ENCODE measurements around the gene VWC2. TPM values are rescaled to one million over a fixed set of nuclear protein-coding genes. Genes with fewer than 3 reads are reported as not detected.

VWC2 gene
- total and polyA plus RNA-seq, 2 of the 4 experiments (the other 2 are of a cell fraction), result not detected

DNA sequence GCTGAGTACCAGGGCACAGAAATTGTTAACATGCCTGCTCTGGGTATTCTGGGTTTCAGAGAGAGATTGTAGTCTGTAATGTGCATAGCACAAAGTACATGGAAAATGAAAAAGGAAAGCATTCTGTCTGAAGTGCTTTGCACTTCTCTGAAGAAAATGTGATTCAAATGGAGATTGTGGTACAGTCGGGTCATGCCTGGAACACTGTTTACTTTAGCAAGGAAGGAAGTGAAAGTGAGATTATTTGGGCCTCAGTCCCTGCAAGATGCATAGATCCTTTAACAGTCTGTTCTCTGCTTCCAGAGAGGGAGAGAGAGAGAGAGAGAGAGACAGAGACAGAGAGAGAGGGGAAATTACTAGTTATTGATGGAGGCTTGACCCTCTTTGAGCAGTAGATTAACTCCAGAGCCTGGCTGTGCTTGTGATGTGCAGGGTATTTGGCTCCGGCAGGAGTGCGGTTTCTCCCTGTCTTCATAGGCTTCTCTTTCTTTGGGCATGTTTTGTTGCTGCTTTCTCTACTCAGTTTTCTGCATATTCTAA is 5.4 kb downstream of the VWC2 start:
- Histone ChIP-seq H2BK120ac (ENCODE audit: low read depth, low read length) (no peak overlapping the region), H3K79me1 (ENCODE audit: low read depth in 1 of 2, low read length in 2 of 2) (no peaks in the 10 kb centered on the region), H3K23ac (ENCODE audit: low read depth, low read length) (no peak overlapping the region), H4K91ac (ENCODE audit: insufficient read depth, low read depth, low read length) (no peak overlapping the region), H3K4me3 (ENCODE audit: insufficient read depth, low read depth, low read length) (no peak overlapping the region), H3K4ac (ENCODE audit: low read depth, low read length) (no peak overlapping the region), H2BK15ac (ENCODE audit: low read depth, low read length) (no peak overlapping the region), H3K4me1 (ENCODE audit: control insufficient read depth, insufficient read depth, low read length) (no peaks in the 10 kb centered on the region), H3K4me2 (ENCODE audit: low read depth, low read length) (no peak overlapping the region), H2AFZ (replicated peaks; ENCODE audit: low read length, poor library complexity) (no peak overlapping the region), H3K18ac (ENCODE audit: low read depth, low read length) (no peak overlapping the region), H4K20me1 (ENCODE audit: insufficient read depth, low read length) (no peaks in the 10 kb centered on the region), H3K36me3 (ENCODE audit: control insufficient read depth, insufficient read depth, low read length) (no peaks in the 10 kb centered on the region), H3K9me3 (ENCODE audit: control insufficient read depth, insufficient read depth, low read length) (0 out of 2 replicates have a peak, but pooled peaks cover 2% of the 10 kb centered on the region), H2AK9ac (replicated peaks; ENCODE audit: low read depth, low read length, poor library complexity) (no peak overlapping the region), H3K56ac (ENCODE audit: extremely low read depth, insufficient read depth, low read length) (no peak overlapping the region), H3K9ac (ENCODE audit: low read depth, low read length) (no peak overlapping the region), H3K9me1 (ENCODE audit: insufficient read depth, low read length) (no peaks in the 10 kb centered on the region), H3K27ac (ENCODE audit: insufficient read depth, low read length) (no peak overlapping the region), H3K14ac (replicated peaks; ENCODE audit: low read depth, low read length) (no peak overlapping the region), H2BK5ac (ENCODE audit: low read depth, low read length, poor library complexity, severe bottlenecking) (no peak overlapping the region), H4K8ac (ENCODE audit: low read depth in 2 of 2, low read length in 2 of 2) (no peak overlapping the region), H3K27me3 (ENCODE audit: control insufficient read depth, insufficient read depth, low read length) (peaks cover 5% of the 10 kb centered on the region; the same call in 1 of the 2 replicates), H2BK20ac (ENCODE audit: low read depth, low read length) (no peak overlapping the region), H2AK5ac (ENCODE audit: low read depth, low read length) (no peak overlapping the region), H4K5ac (ENCODE audit: low read depth, low read length) (no peak overlapping the region)
- DNase-seq (no peak), ATAC-seq (ENCODE audit: low read depth) (no peak)
- in situ Hi-C loops (cut with MboI; ENCODE audit: low sequenced_read_pairs), result no loop called here
- no TSS peak for BruUV-seq (replicated peaks)
- ChIA-PET POLR2A (ENCODE audit: unreplicated experiment) (no interaction called here), CTCF (no interaction called here)
- intact Hi-C loops (cut with micrococcal nuclease), result no loop called here
- dilution Hi-C loops (cut with HindIII; ENCODE audit: low sequenced_read_pairs, unreplicated experiment), result no loop called here
- TF ChIP-seq USF2 (IDR thresholded peaks at IDR 0.05; ENCODE audit: low read depth, low read length) (no peak), MAFK (IDR thresholded peaks at IDR 0.05; ENCODE audit: low read depth, low read length) (no peak), FOS (IDR thresholded peaks at IDR 0.05; ENCODE audit: low read depth, low read length) (no peak), NFE2L2 (IDR thresholded peaks at IDR 0.05; ENCODE audit: low read depth, low read length) (no peak), ELK1 (IDR thresholded peaks at IDR 0.05; ENCODE audit: borderline replicate concordance, low read depth, low read length) (no peak), POLR2A (IDR thresholded peaks at IDR 0.05; ENCODE audit: low read depth, low read length) (no peak), CHD1 (IDR thresholded peaks at IDR 0.05; ENCODE audit: low read depth, low read length) (no peak), MXI1 (IDR thresholded peaks at IDR 0.05; ENCODE audit: borderline replicate concordance, low read depth, low read length) (no peak), SMC3 (IDR thresholded peaks at IDR 0.05; ENCODE audit: low read depth, low read length) (no peak), RCOR1 (IDR thresholded peaks at IDR 0.05; ENCODE audit: insufficient replicate concordance, low read length) (no peak), CTCF (conservative IDR thresholded peaks at IDR 0.05; ENCODE audit: low read depth, low read length) (no peak), CEBPB (IDR thresholded peaks at IDR 0.05; ENCODE audit: low read depth, low read length) (no peak)
- no CpG with 5 or more reads among the region's 3 CpGs for WGBS, 2 experiments (ENCODE audit: extremely low coverage in 2 of 2, insufficient read length in 1 of 2)

Data from IMR-90 (cell line).